Endothelial cell of umbilical vein (primary cell): Measurements from ENCODE around the gene JAKMIP3. TPM values are rescaled to one million over a fixed set of nuclear protein-coding genes. Genes with fewer than 3 reads are reported as not detected.

ENCODE experiments used
- BruUV-seq: library from RNA; stranded (reverse); fragments of 400-500 nt; replicated peaks from 2 replicates; lab custom pipeline; 2021; lab: Mats Ljungman, UMichigan
- CTCF ChIA-PET: fragments of 300-600, 350-600 bp; sonication (Branson Sonifier 250); formaldehyde crosslinking; loops from one replicate; lab custom pipeline; 2021; ENCODE audit warnings: antibody characterized with exemption, inconsistent platforms; lab: Charles Lee
- POLR2A ChIA-PET: fragments of 300-600, 350-600 bp; sonication (Branson Sonifier 250); formaldehyde crosslinking; loops from one replicate; lab custom pipeline; 2021; ENCODE audit warnings: antibody characterized with exemption, inconsistent platforms; lab: Charles Lee
- DNase-seq: peaks from one replicate; pipeline ENCODE4 v3.0.0-alpha.2; 2011; ENCODE audit warnings: low read depth, low spot score
- FAIRE-seq: peaks from 2 replicates; lab custom pipeline; 2011; peaks lifted over from hg19 to GRCh38; lab: Jason Lieb, UNC
- H2AFZ ChIP-seq: 2 replicates; pipeline ENCODE4 v1.6.0; 2012; ENCODE audit warnings: low read depth, low read length, control low read depth, inconsistent platforms
- H3K27ac ChIP-seq: 2 replicates; pipeline ENCODE4 v1.5.1; 2011; ENCODE audit warnings: low read depth, mild to moderate bottlenecking, control low read depth, low read length, moderate library complexity; ENCODE audit not compliant: insufficient read depth
- H3K27me3 ChIP-seq, 2 experiments: 2 replicates each; pipeline versions ENCODE4 v1.6.0 to v1.6.1; 2011; ENCODE audit warnings: low read length in 2 of 2, mixed read lengths in 1 of 2; ENCODE audit not compliant: control insufficient read depth in 2 of 2, insufficient read depth in 2 of 2
- H3K36me3 ChIP-seq, 2 experiments: 2 replicates in 1 of 2; 3 replicates in 1 of 2; pipeline ENCODE4 v1.5.1; 2011; ENCODE audit warnings: low read length in 2 of 2, mild to moderate bottlenecking in 1 of 2, moderate library complexity in 1 of 2; ENCODE audit not compliant: control insufficient read depth in 2 of 2, insufficient read depth in 2 of 2; ENCODE audit errors: extremely low read depth in 1 of 2
- H3K4me1 ChIP-seq: 3 replicates; pipeline ENCODE4 v1.5.1; 2011; ENCODE audit warnings: mild to moderate bottlenecking, low read length; ENCODE audit not compliant: control insufficient read depth, insufficient read depth; ENCODE audit errors: extremely low read depth
- H3K4me2 ChIP-seq: 2 replicates; pipeline ENCODE4 v1.6.1; 2011; ENCODE audit warnings: low read length, control low read depth, mixed read lengths; ENCODE audit not compliant: insufficient read depth
- H3K4me3 ChIP-seq, 3 experiments: fragments of 200-600 bp in 1 of 3; sonication (generic), shearing (Covaris generic) in 1 of 3; replicated peaks in 1 of 3; 2 replicates each; pipeline ENCODE4 v1.5.1; 2011 to 2016; ENCODE audit warnings: control low read depth in 3 of 3, low read length in 3 of 3, mild to moderate bottlenecking in 2 of 3, inconsistent platforms in 1 of 3, low read depth in 1 of 3, moderate library complexity in 1 of 3; ENCODE audit not compliant: insufficient read depth in 1 of 3
- H3K79me2 ChIP-seq: 2 replicates; pipeline ENCODE4 v1.6.0; 2012; ENCODE audit warnings: low read length, inconsistent platforms; ENCODE audit not compliant: control insufficient read depth, insufficient read depth
- H3K9ac ChIP-seq: replicated peaks from 2 replicates; pipeline ENCODE3; 2011; ENCODE audit warnings: low read length, control low read depth; ENCODE audit not compliant: insufficient read depth; ENCODE audit errors: extremely low read depth
- H3K9me1 ChIP-seq: replicated peaks from 3 replicates; pipeline ENCODE4 v1.6.0; 2011; ENCODE audit warnings: mild to moderate bottlenecking, low read length; ENCODE audit not compliant: control insufficient read depth, insufficient read depth; ENCODE audit errors: extremely low read depth
- H3K9me3 ChIP-seq: replicated peaks from 2 replicates; pipeline ENCODE4 v1.5.1; 2012; ENCODE audit warnings: low read length, inconsistent platforms; ENCODE audit not compliant: control insufficient read depth, insufficient read depth
- H4K20me1 ChIP-seq: replicated peaks from 2 replicates; pipeline ENCODE3; 2011; ENCODE audit warnings: mild to moderate bottlenecking, low read length; ENCODE audit not compliant: control insufficient read depth, insufficient read depth; ENCODE audit errors: extremely low read depth
- CTCF ChIP-seq, 2 donors: IDR thresholded peaks; 1 replicate in 1 of 2; 2 replicates in 1 of 2; pipeline ENCODE4 v1.5.1; 2011; ENCODE audit warnings: low read length in 2 of 2, mild to moderate bottlenecking in 2 of 2, moderate library complexity in 2 of 2, control low read depth in 1 of 2, inconsistent platforms in 1 of 2, low read depth in 1 of 2; ENCODE audit not compliant: insufficient read depth in 1 of 2; ENCODE audit errors: extremely low read depth in 1 of 2
- EZH2 ChIP-seq: IDR thresholded peaks from 2 replicates; pipeline ENCODE4 v1.6.1; 2012; ENCODE audit warnings: borderline replicate concordance, low read depth, mild to moderate bottlenecking, moderate library complexity, low read length, inconsistent platforms; ENCODE audit not compliant: severe bottlenecking
- FOS ChIP-seq: IDR thresholded peaks from 2 replicates; pipeline ENCODE4 v1.6.1; 2011; ENCODE audit warnings: mild to moderate bottlenecking, low read length, moderate library complexity, borderline replicate concordance; ENCODE audit not compliant: insufficient read depth
- GATA2 ChIP-seq: IDR thresholded peaks from 2 replicates; pipeline ENCODE4 v1.7.0; 2011; ENCODE audit warnings: low read depth, mild to moderate bottlenecking, moderate library complexity, mixed read lengths, low read length; ENCODE audit not compliant: insufficient read length, insufficient read depth
- JUN ChIP-seq: IDR thresholded peaks from 2 replicates; pipeline ENCODE4 v1.6.1; 2011; ENCODE audit warnings: borderline replicate concordance, low read depth; ENCODE audit not compliant: insufficient read length, insufficient read depth
- MAX ChIP-seq: IDR thresholded peaks from 2 replicates; pipeline ENCODE4 v1.6.1; 2011; ENCODE audit not compliant: insufficient read depth, insufficient read length
- MYC ChIP-seq: IDR thresholded peaks from one replicate; pipeline ENCODE4 v1.6.1; 2011; ENCODE audit warnings: mild to moderate bottlenecking, low read depth, low read length
- POLR2A ChIP-seq: IDR thresholded peaks from 2 replicates; pipeline ENCODE4 v1.6.1; 2012; ENCODE audit warnings: low read depth, mild to moderate bottlenecking, control low read depth, low read length
- POLR2AphosphoS5 ChIP-seq: IDR thresholded peaks from 2 replicates; pipeline ENCODE4 v1.6.1; 2012; ENCODE audit warnings: low read depth, mild to moderate bottlenecking, control low read depth, low read length, moderate library complexity; ENCODE audit not compliant: insufficient read depth
- dilution Hi-C: fragments of 300-500 bp; cut with MboI; formaldehyde crosslinking; loops from one replicate; pipeline ENCODE4 v1.15.0; 2019; ENCODE audit warnings: low sequenced_read_pairs; ENCODE audit not compliant: extremely low pct_ligation_motif_present
- intact Hi-C: fragments of 100-400 bp; cut with micrococcal nuclease; formaldehyde crosslinking; loops from one replicate; pipeline ENCODE4 v1.10.0; 2022
- polyA plus RNA-seq, 4 experiments: library from polyadenylated mRNA; depleted of rRNA in 3 of 4; stranded (reverse) in 3 of 4; unstranded in 1 of 4; fragments of >200 nt; gene quantifications; 2 replicates each; pipeline versions ENCODE4 v1.2.1 to v1.2.3, GENCODE V29; 2011 to 2012; ENCODE audit warnings: missing spikeins in 1 of 4
- total RNA-seq: library from RNA; stranded (reverse); gene quantifications from 2 replicates; pipeline ENCODE4 v1.2.3, GENCODE V29; 2021

JAKMIP3 gene
- total and polyA plus RNA-seq, 2 donors (not counting 3 experiments of a cell fraction or from before 2014, with no cell fraction given) = 0.01 TPM; not detected in 1

- Histone ChIP-seq H3K79me2 (no peaks in the 10 kb centered on the region), H4K20me1 (no peaks in the 10 kb centered on the region), H3K4me2 (no peak overlapping the region), H3K36me3 (no peaks in the 10 kb centered on the region), H3K4me3 (no peak overlapping the region), H3K9me3 (no peaks in the 10 kb centered on the region), H3K27me3 (no peaks in the 10 kb centered on the region), H3K4me1 (no peaks in the 10 kb centered on the region), H2AFZ (no peak overlapping the region), H3K27ac (no peak overlapping the region), H3K9ac (no peak overlapping the region), H3K9me1 (no peaks in the 10 kb centered on the region)
- no peak for TF ChIP-seq JUN
- no peak for TF ChIP-seq MAX
- no peak for TF ChIP-seq POLR2AphosphoS5
- TF ChIP-seq GATA2 = no peak
- no peak for TF ChIP-seq MYC
- TF ChIP-seq FOS = no peak
- no peak for TF ChIP-seq EZH2
- no peak for TF ChIP-seq CTCF (IDR thresholded peaks at IDR 0.05; ENCODE audit: extremely low read depth in 1 of 2, insufficient read depth in 1 of 2, low read depth in 1 of 2, low read length in 2 of 2)
- TF ChIP-seq POLR2A = no peak
- FAIRE-seq (no peak), DNase-seq (no peak)
- ChIA-PET POLR2A (no interaction called here), CTCF (no interaction called here)
- dilution Hi-C loops (no loop called here), intact Hi-C loops (no loop called here)
- BruUV-seq = no TSS peak
Observed at GRCh38 chr10:132111871-132112341, 46.2 kb downstream of the JAKMIP3 start.
